Measurements from ENCODE around the gene ATP2A1.
A peak's percentile ranks its signal among the peaks of the same experiment; 100 is the strongest.

ATP2A1 gene

DNA sequence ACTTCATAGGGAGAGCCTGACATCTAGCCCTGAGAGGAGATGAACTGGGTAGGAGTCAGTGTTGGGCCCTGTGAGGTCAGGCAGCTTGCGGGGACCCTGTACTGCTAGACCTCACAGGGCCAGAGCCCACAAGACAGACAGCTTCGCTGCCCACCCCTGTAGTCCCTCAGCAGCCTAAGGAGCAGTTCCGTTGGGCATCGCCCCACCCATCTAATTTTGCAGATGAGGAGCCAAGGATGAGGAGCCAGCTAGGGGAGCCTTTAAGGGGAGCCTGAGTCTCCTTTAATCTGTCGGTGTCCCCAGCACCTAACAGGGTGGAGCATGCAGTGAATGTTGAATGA lies 31.4 kb upstream of the ATP2A1 start:
- TF ChIP-seq, protein P1, sequence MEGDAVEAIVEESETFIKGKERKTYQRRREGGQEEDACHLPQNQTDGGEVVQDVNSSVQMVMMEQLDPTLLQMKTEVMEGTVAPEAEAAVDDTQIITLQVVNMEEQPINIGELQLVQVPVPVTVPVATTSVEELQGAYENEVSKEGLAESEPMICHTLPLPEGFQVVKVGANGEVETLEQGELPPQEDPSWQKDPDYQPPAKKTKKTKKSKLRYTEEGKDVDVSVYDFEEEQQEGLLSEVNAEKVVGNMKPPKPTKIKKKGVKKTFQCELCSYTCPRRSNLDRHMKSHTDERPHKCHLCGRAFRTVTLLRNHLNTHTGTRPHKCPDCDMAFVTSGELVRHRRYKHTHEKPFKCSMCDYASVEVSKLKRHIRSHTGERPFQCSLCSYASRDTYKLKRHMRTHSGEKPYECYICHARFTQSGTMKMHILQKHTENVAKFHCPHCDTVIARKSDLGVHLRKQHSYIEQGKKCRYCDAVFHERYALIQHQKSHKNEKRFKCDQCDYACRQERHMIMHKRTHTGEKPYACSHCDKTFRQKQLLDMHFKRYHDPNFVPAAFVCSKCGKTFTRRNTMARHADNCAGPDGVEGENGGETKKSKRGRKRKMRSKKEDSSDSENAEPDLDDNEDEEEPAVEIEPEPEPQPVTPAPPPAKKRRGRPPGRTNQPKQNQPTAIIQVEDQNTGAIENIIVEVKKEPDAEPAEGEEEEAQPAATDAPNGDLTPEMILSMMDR (IDR thresholded peaks at IDR 0.05) = no peak
- Histone ChIP-seq H3K36me3 (ENCODE audit: control insufficient read depth, insufficient read depth, low read length) (no peaks in the 10 kb centered on the region), H3K27me3 (ENCODE audit: control insufficient read depth, insufficient read depth, low read length) (no peaks in the 10 kb centered on the region), H3K9me3 (ENCODE audit: control insufficient read depth, low read length) (no peaks in the 10 kb centered on the region), H3K27ac (peak overlapping the region; percentile 79), H2AFZ (peak overlapping the region; percentile 99), H3K4me1 (peaks cover 12% of the 10 kb centered on the region), H3K4me3 (ENCODE audit: low read depth, low read length) (peak overlapping the region; percentile 82), H3K4me2 (ENCODE audit: low read length) (peak overlapping the region; percentile 96), H3K79me2 (peaks cover 12% of the 10 kb centered on the region), H3K9ac (peak overlapping the region; percentile 84)

DNA sequence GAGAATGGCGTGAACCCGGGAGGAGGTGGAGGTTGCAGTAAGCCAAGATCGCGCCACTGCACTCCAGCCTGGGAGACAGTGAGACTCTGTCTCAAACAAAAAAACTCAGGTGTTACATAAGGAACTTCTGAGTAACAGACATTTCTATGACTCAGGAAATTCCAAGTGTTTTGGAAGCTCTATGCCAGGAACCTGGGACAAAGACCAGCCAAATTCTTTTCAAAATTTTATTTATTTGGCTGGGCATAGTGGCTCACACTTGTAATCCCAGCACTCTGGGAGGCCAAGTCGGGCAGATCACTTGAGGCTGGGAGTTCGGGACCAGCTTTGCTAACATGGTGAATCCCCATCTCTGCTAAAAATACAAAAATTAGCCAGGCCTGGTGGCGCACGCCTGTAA lies 19.9 kb upstream of the ATP2A1 start:
- no peak overlapping the region for H3K27ac ChIP-seq
- no peak overlapping the region for H3K4me3 ChIP-seq (ENCODE audit: low read depth, low read length)

DNA sequence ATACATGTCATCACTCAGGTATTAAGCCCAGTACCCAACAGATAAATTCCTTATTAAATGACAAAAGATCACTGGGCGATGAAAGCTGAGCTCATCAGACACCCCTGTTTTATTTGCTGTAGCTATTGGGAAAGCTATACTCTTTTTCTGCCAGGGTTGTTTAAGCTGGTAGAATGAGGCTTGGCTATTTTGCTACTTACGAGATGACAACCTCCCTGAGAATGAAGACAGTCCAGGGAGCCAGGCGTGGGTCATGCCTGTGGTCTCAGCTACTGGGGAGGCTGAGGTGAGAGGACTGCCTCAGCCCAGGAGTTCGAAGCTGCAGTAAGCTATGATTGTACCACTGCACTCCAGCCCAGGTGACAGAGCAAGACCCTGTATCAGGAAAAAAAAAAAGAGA lies 19.0 kb upstream of the ATP2A1 start:
- Histone ChIP-seq H3K4me1 (no peaks in the 10 kb centered on the region), H2AFZ (no peak overlapping the region), H3K79me2 (no peaks in the 10 kb centered on the region), H3K9ac (no peak overlapping the region), H3K27me3 (ENCODE audit: control insufficient read depth, insufficient read depth, low read length) (no peaks in the 10 kb centered on the region), H3K36me3 (ENCODE audit: control insufficient read depth, insufficient read depth, low read length) (no peaks in the 10 kb centered on the region), H3K4me2 (ENCODE audit: low read length) (no peak overlapping the region), H3K4me3 (ENCODE audit: low read depth, low read length) (no peak overlapping the region), H3K27ac (no peak overlapping the region), H3K9me3 (ENCODE audit: control insufficient read depth, low read length) (no peaks in the 10 kb centered on the region)
- TF ChIP-seq, protein P1 (IDR thresholded peaks at IDR 0.05) = no peak

More for the DNA sequence above, 19.9 kb upstream of the ATP2A1 start:
- no peaks in the 10 kb centered on the region for H3K79me2 ChIP-seq
- H3K4me2 ChIP-seq (ENCODE audit: low read length) = no peak overlapping the region
- H3K36me3 ChIP-seq (ENCODE audit: control insufficient read depth, insufficient read depth, low read length) = no peaks in the 10 kb centered on the region
- H2AFZ ChIP-seq = no peak overlapping the region
- H3K9ac ChIP-seq = no peak overlapping the region
- TF ChIP-seq, protein P1 (IDR thresholded peaks at IDR 0.05) = no peak
- no peaks in the 10 kb centered on the region for H3K27me3 ChIP-seq (ENCODE audit: control insufficient read depth, insufficient read depth, low read length)
- no peaks in the 10 kb centered on the region for H3K9me3 ChIP-seq (ENCODE audit: control insufficient read depth, low read length)
- H3K4me1 ChIP-seq = no peaks in the 10 kb centered on the region

DNA sequence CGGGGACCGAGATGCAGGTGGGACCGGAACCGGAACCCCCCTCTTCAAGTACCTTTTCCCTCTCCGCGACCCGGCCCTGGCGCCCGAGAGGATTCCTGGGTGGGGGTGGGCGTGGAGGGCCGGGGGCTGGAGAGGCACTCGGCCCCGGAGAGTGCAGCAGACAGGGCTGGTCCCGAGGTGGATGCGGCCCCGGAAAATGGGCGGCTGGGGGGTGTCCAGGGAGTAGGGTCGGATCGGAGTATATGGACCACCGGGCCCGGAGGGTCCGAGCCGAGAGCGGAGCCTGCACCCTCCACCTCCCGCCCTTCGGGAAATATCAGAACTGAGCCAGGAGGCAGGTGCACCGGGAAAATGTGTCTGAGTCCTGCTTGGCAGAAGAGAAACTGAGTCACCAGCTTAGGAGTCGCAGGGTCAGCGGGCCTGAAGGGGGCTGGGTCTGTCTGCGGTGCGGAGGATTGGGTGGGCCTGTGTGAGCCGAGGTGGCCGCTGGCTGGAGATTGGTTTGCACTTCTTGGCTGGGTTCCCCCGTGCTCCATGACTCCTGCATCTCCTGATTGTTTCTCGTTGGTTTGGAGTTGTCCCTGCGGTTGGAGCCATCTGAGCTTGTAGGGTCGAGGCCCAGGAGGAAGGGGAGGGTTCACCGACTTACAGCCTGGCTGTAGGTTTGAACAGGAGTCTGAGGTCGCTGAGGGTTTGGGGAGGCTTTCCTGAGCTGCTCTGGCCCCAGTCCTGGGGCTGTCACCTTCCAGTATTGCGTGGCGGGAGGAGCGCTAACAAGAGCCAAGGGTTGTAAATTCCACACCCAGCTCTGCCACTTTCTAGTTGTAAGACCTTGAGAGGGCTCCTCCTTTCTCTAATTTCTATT lies 14.1 kb upstream of the ATP2A1 start:
- Histone ChIP-seq H3K4me2 (ENCODE audit: low read length) (peak overlapping the region; percentile 78), H3K9me3 (ENCODE audit: control insufficient read depth, low read length) (no peaks in the 10 kb centered on the region), H2AFZ (peak overlapping the region; percentile 100), H3K9ac (peak overlapping the region; percentile 98), H3K4me1 (no peaks in the 10 kb centered on the region), H3K36me3 (ENCODE audit: control insufficient read depth, insufficient read depth, low read length) (no peaks in the 10 kb centered on the region), H3K27me3 (ENCODE audit: control insufficient read depth, insufficient read depth, low read length) (no peaks in the 10 kb centered on the region), H3K27ac (peak overlapping the region; percentile 99), H3K79me2 (no peaks in the 10 kb centered on the region), H3K4me3 (ENCODE audit: low read depth, low read length) (peak overlapping the region; percentile 79)
- TF ChIP-seq, protein P1 (IDR thresholded peaks at IDR 0.05) = no peak
